Measurements from ENCODE around the gene TUBB2B.

DNA sequence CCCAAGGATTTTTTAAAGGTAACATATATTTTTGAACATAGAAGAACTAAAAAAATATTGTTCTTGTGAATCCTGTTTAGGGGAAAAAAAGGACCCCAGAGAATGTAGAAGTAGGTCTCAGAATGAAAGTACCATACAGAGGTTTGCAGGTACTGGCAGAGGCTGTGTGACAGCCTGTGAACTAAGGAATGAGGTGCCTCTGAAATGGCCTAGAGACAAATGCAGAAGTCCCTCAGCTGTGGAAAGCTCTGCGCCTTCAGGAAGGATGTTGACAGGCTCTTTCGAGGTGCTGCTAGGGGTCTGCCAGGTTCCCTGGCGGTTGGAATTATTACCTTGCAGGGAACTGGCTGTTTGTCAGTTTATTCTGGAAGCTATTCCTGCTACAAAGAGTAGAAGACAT is 8.6 kb upstream of the TUBB2B start:
- TF ChIP-seq, protein P1, sequence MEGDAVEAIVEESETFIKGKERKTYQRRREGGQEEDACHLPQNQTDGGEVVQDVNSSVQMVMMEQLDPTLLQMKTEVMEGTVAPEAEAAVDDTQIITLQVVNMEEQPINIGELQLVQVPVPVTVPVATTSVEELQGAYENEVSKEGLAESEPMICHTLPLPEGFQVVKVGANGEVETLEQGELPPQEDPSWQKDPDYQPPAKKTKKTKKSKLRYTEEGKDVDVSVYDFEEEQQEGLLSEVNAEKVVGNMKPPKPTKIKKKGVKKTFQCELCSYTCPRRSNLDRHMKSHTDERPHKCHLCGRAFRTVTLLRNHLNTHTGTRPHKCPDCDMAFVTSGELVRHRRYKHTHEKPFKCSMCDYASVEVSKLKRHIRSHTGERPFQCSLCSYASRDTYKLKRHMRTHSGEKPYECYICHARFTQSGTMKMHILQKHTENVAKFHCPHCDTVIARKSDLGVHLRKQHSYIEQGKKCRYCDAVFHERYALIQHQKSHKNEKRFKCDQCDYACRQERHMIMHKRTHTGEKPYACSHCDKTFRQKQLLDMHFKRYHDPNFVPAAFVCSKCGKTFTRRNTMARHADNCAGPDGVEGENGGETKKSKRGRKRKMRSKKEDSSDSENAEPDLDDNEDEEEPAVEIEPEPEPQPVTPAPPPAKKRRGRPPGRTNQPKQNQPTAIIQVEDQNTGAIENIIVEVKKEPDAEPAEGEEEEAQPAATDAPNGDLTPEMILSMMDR (IDR thresholded peaks at IDR 0.05): no peak
- TF ChIP-seq POLR2A (IDR thresholded peaks at IDR 0.05): no peak
- no peak for TF ChIP-seq POLR2AphosphoS5 (IDR thresholded peaks at IDR 0.05)
- TF ChIP-seq EP300 (IDR thresholded peaks at IDR 0.05): no peak

Measured in suprapubic skin (tissue), 4 donors.